ENCODE measurements around the gene SERPINA7. TPM values are rescaled to one million over a fixed set of nuclear protein-coding genes. Genes with fewer than 3 reads are reported as not detected.

SERPINA7 gene
- total RNA-seq, 4 donors from 2014 or later: 0.97 TPM; not detected in 3

- no peak for TF ChIP-seq POLR2A (IDR thresholded peaks at IDR 0.05)
- no peak for TF ChIP-seq EP300 (IDR thresholded peaks at IDR 0.05)
- no peak overlapping the region for H3K4me3 ChIP-seq
- DNase-seq (ENCODE audit: low spot score in 2 of 2): no peak
- no peaks in the 10 kb centered on the region for H3K9me3 ChIP-seq
- WGBS: 14% methylated on average over 2 of the region's 2 CpGs
- H3K36me3 ChIP-seq: no peaks in the 10 kb centered on the region
- no peaks in the 10 kb centered on the region for H3K27me3 ChIP-seq
- no peak overlapping the region for H3K27ac ChIP-seq
- H3K4me1 ChIP-seq: no peaks in the 10 kb centered on the region
These were observed 1.4 kb upstream of the SERPINA7 start for GRCh38 chrX:106039920-106040319.

DNA sequence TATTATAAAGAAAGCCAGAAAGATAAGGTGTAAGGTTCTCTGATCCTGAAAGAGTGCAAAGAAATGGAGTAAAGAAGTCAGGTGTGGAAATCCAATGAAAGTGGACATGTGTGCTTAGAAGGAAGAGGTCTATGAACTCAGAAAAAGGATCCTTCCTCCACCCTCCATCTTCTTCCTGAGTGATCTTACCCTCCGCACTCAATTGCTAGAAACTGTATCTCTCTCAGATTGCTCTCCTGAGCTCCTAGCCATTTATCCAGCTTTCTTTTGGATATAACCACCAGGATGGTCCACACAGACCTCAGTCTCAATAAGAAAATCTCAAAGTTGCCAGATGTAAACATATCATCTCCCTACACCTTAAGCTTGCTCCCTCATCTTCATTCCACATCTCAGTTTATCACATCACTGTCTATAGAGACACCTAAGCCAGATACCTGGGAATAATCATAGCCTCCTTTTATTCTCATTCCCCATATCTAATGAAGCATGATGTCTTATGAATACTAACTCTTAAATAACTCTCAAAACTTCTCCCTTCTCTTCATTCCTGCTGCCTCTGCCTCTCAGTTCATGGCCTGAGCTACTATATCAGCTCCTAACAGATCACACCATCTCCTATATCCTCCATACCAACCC is 573 bp downstream of the SERPINA7 start:
- Histone ChIP-seq H3K27me3 (no peaks in the 10 kb centered on the region), H3K27ac (no peak overlapping the region), H3K4me1 (no peaks in the 10 kb centered on the region), H3K4me3 (no peak overlapping the region), H3K9me3 (no peaks in the 10 kb centered on the region), H3K36me3 (no peaks in the 10 kb centered on the region)
- DNase-seq (ENCODE audit: low spot score in 2 of 2): no peak
- TF ChIP-seq EP300 (IDR thresholded peaks at IDR 0.05) (no peak), POLR2AphosphoS5 (IDR thresholded peaks at IDR 0.05) (no peak), POLR2A (IDR thresholded peaks at IDR 0.05) (no peak)
- TF ChIP-seq, protein P1, sequence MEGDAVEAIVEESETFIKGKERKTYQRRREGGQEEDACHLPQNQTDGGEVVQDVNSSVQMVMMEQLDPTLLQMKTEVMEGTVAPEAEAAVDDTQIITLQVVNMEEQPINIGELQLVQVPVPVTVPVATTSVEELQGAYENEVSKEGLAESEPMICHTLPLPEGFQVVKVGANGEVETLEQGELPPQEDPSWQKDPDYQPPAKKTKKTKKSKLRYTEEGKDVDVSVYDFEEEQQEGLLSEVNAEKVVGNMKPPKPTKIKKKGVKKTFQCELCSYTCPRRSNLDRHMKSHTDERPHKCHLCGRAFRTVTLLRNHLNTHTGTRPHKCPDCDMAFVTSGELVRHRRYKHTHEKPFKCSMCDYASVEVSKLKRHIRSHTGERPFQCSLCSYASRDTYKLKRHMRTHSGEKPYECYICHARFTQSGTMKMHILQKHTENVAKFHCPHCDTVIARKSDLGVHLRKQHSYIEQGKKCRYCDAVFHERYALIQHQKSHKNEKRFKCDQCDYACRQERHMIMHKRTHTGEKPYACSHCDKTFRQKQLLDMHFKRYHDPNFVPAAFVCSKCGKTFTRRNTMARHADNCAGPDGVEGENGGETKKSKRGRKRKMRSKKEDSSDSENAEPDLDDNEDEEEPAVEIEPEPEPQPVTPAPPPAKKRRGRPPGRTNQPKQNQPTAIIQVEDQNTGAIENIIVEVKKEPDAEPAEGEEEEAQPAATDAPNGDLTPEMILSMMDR (IDR thresholded peaks at IDR 0.05): no peak
- WGBS: 88% methylated on average over 1 of the region's 1 CpG

- H3K36me3 ChIP-seq: no peaks in the 10 kb centered on the region
- H3K4me3 ChIP-seq: no peak overlapping the region
- 100% methylated on average over 1 of the region's 1 CpG for WGBS
- H3K27me3 ChIP-seq: no peaks in the 10 kb centered on the region
- no peaks in the 10 kb centered on the region for H3K4me1 ChIP-seq
- no peak overlapping the region for H3K27ac ChIP-seq
- no peak for DNase-seq (ENCODE audit: low spot score in 2 of 2)
- TF ChIP-seq EP300 (IDR thresholded peaks at IDR 0.05) (no peak), POLR2A (IDR thresholded peaks at IDR 0.05) (no peak), POLR2AphosphoS5 (IDR thresholded peaks at IDR 0.05) (no peak)
- TF ChIP-seq, protein P1 (IDR thresholded peaks at IDR 0.05): no peak
- no peaks in the 10 kb centered on the region for H3K9me3 ChIP-seq
These were observed 1.8 kb downstream of the SERPINA7 start for GRCh38 chrX:106036716-106037115.

DNA sequence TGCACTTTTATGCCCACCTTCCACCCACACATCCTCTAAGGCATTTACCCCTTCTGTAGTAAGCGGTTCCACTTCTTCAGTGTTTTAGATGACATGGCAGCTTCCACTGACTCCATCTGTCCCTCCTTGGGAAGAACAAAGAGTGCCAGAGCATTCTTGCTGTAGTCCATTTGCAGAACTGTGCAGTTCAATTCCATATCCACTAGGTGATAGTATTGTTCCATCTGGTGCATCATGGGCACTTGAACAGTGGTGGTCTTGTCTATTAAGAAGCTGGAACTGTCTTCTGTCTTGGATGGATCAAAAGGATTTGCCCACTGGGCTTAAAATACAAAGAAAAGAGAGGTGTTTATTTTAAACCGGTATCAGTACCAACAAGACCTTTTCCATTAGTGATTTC is 3.5 kb downstream of the SERPINA7 start:
- H3K27me3 ChIP-seq: no peaks in the 10 kb centered on the region
- H3K4me3 ChIP-seq: no peak overlapping the region
- no peaks in the 10 kb centered on the region for H3K9me3 ChIP-seq
- H3K36me3 ChIP-seq: no peaks in the 10 kb centered on the region
- TF ChIP-seq EP300 (IDR thresholded peaks at IDR 0.05): no peak
- TF ChIP-seq, protein P1 (IDR thresholded peaks at IDR 0.05): no peak
- no peak for TF ChIP-seq POLR2A (IDR thresholded peaks at IDR 0.05)
- TF ChIP-seq POLR2AphosphoS5 (IDR thresholded peaks at IDR 0.05): no peak
- H3K4me1 ChIP-seq: no peaks in the 10 kb centered on the region
- no peak overlapping the region for H3K27ac ChIP-seq
- WGBS: 55% methylated on average over 2 of the region's 2 CpGs
- no peak for DNase-seq (ENCODE audit: low spot score in 2 of 2)

DNA sequence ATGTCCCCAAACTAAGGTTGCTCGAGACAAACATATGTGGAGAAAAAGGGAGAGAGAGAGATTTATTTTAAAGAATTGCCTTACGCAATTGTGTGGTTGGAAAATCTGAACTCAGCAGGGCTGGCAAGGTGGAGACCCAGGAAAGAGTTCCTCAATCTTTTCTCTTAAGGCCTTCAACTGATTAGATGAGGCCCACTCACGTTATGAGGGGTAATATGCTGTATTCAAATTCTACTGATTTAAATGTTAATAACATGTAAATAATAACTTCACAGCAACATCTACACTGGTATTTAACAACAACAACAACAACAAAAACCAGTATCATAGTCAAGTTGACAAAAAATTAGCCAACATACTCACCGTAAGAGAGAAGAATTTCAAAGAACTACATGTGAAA is 14.6 kb downstream of the SERPINA7 start:
- Histone ChIP-seq H3K36me3 (no peaks in the 10 kb centered on the region), H3K27me3 (no peaks in the 10 kb centered on the region), H3K27ac (no peak overlapping the region), H3K9me3 (no peaks in the 10 kb centered on the region), H3K4me1 (no peaks in the 10 kb centered on the region), H3K4me3 (no peak overlapping the region)
- no peak for DNase-seq (ENCODE audit: low spot score in 2 of 2)
- TF ChIP-seq EP300 (IDR thresholded peaks at IDR 0.05) (no peak), POLR2AphosphoS5 (IDR thresholded peaks at IDR 0.05) (no peak), POLR2A (IDR thresholded peaks at IDR 0.05) (no peak)
- TF ChIP-seq, protein P1 (IDR thresholded peaks at IDR 0.05): no peak
- WGBS: 77% methylated on average over 4 of the region's 4 CpGs

DNA sequence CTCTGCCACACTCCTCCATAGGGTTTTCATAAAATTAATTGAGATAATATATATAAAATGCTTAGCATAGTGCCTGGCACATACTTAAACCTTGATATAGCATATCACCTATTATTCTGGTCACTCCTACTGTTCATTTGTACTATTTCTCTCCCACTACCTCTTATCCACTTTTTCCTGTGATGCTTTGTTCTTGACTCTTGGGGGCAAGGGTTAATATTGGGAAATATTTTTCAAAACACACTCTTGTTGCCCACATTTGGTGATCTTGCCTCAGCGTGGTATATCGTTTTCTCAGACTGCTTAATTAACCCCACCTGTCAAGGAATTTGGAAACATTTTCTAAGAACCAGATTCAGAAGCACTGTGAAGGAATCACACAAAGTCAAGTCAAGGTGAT is 16.3 kb downstream of the SERPINA7 start:
- DNase-seq (ENCODE audit: low spot score in 2 of 2): no peak
- Histone ChIP-seq H3K9me3 (no peaks in the 10 kb centered on the region), H3K27me3 (no peaks in the 10 kb centered on the region), H3K4me1 (no peaks in the 10 kb centered on the region), H3K36me3 (no peaks in the 10 kb centered on the region), H3K27ac (no peak overlapping the region), H3K4me3 (no peak overlapping the region)
- TF ChIP-seq EP300 (IDR thresholded peaks at IDR 0.05) (no peak), POLR2AphosphoS5 (IDR thresholded peaks at IDR 0.05) (no peak), POLR2A (IDR thresholded peaks at IDR 0.05) (no peak)
- TF ChIP-seq, protein P1 (IDR thresholded peaks at IDR 0.05): no peak
- whole genome bisulfite sequencing: 64% methylated on average over 2 of the region's 2 CpGs
